ENCODE data around the gene EIF2D.
"Not testable (repeated sequence)": the region's sequence is repeated elsewhere in the genome, so short reads cannot be mapped to it uniquely, and the experiment has no call there.

EIF2D gene

DNA sequence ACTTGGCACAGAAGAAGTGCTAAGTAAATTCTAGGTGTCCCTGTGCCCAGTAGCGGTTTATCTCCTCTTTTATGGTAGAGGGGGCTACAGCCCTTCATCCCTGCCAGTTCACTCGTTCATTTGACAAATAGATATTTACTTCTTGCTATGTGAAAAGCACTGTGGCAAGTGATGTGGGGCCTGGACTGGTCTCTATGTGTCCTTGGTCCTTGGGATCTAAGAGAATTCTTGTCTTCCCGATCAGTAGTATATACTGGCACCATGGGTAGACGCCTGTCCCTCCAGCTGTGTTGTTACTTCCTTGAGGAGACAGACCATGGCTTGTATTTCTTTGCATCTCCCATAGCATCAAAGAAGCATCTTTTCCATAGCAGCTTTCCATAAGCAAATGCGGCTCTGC, 29.7 kb downstream of the EIF2D start:
- DNase-seq (ENCODE audit: low read depth) = no peak
- TF ChIP-seq, protein P1, sequence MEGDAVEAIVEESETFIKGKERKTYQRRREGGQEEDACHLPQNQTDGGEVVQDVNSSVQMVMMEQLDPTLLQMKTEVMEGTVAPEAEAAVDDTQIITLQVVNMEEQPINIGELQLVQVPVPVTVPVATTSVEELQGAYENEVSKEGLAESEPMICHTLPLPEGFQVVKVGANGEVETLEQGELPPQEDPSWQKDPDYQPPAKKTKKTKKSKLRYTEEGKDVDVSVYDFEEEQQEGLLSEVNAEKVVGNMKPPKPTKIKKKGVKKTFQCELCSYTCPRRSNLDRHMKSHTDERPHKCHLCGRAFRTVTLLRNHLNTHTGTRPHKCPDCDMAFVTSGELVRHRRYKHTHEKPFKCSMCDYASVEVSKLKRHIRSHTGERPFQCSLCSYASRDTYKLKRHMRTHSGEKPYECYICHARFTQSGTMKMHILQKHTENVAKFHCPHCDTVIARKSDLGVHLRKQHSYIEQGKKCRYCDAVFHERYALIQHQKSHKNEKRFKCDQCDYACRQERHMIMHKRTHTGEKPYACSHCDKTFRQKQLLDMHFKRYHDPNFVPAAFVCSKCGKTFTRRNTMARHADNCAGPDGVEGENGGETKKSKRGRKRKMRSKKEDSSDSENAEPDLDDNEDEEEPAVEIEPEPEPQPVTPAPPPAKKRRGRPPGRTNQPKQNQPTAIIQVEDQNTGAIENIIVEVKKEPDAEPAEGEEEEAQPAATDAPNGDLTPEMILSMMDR (conservative IDR thresholded peaks at IDR 0.05; ENCODE audit: low read length) = no peak
- H3K4me3 ChIP-seq (ENCODE audit: low read length) = no peak overlapping the region

DNA sequence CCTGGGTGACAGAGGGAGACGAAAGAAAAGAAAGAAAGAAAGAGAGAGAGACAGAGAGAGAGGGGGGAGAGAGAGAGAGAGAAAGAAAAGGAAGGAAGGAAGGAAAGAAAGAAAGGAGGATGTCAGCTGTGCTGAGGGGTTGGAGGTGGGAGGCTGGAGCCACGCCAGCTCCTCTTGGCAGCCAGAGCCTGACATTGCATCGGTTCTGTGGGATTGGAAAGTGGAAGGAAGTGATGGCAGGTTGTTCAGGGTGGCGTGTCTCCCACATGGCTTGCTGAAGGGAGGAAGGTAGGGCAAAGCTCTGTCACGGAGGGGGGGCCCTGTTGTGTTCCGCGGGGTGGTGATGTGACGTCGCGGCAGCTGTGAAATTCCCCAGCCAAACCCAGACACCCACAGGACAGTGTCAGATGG, 30.7 kb downstream of the EIF2D start:
- no peak overlapping the region for H3K4me3 ChIP-seq (ENCODE audit: low read length)
- TF ChIP-seq, protein P1 (conservative IDR thresholded peaks at IDR 0.05; ENCODE audit: low read length) = no peak
- DNase-seq (ENCODE audit: low read depth) = no peak

DNA sequence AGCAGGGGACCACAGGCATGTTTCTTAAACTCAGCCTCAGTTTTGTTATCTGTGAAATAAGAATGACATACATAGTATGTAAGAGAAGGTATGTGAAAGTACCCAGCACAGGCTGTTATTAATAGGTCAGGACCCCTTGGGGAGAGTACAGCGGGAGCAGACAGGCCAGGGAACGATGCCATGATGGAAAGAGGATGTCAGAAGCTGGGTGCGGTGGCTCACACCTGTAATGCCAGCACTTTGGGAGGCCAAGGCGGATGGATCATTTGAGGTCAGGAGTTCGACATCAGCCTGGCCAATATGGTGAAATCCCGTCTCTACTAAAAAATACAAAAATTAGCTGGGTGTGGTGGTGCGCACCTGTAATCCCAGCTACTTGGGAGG, 31.2 kb downstream of the EIF2D start:
- DNase-seq (ENCODE audit: low read depth); H3K4me3 ChIP-seq (ENCODE audit: low read length): not testable (repeated sequence)

DNA sequence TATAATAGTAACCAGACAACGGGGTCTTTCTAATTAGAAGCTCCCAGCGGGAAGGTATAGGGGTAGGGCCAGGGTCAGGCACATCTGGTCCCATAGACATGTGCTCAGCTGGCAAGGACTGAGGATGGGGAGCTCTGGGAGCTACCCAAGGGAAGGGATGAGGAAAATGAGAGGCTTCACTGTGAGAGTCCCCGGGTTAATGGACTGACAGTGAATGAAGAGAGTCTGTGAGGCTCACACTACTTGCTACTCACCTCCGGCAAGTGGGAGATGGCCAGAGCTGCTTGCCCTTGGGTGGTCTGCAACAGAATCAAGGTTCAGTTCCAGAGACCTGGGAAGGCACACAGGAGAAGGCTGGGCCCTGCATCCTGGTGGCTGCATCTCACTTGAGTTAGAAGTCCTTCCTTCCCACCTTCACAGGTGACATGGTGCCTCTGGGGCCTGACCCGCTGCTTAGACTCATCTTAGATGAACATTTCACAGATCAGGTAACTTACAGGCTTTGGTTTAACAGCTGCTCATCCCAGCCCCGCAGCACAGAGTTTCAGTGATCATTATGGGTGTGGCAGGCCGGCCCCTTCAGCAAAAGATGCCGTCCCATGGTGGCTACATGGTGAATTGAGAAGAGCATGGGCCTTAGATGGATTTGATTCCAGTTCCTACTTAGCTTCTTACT, 31.7 kb downstream of the EIF2D start:
- TF ChIP-seq, protein P1 (conservative IDR thresholded peaks at IDR 0.05; ENCODE audit: low read length) = no peak
- DNase-seq (ENCODE audit: low read depth) = no peak
- no peak overlapping the region for H3K4me3 ChIP-seq (ENCODE audit: low read length)

DNA sequence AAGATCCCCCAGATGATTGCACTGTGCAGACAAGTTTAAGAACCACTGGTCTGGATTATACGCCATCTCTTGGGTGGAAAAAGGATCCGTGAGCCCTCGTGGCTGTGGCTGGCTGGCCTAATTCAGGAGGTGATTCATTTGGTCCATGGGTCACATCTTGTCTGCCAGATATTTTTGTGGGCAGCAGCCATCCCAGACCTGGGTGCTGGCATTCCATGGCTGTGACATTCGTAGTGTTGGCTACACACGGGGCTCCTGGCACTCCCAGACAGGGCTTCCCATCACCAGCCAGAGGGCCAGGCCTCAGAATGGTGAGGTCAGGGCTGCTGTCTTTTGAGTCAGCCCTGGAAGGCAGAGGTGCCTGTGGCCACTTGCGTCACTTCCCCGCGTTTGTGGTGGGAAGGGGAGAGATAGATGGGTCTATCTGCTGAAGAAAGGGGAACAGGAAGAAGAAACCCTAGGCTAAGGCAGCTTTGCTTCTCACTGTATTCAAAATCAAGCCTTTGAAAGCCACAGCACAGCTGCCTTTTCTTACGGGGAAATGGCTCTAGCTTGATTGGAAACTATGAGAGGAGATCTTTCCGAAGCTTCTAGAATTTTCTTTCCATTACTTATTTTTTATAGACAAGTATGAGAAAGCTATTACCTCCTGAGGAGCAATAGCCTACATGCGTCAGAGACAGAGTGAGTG, 32.4 kb downstream of the EIF2D start:
- peak; percentile 82 for DNase-seq (ENCODE audit: low read depth)
- no peak overlapping the region for H3K4me3 ChIP-seq (ENCODE audit: low read length)
- TF ChIP-seq, protein P1 (conservative IDR thresholded peaks at IDR 0.05; ENCODE audit: low read length) = no peak

DNA sequence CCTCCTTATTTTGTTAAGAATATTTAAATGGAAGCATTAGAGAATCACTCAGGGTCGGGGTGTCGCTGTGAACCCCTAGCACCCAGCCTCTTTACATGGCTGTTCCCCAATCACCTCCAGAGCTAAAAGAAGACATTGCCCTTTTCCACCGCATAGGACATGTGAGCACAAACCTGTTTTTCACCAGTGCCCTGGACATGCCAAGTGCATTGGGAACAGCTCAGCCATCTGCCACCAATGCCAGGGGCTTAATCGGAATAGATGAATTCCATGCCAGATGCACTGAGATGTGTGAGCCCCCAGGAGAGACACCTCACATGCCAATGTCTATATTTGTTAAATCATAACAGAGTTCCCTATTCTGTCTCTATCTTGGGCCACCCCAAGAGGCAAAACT, 33.3 kb downstream of the EIF2D start:
- no peak for DNase-seq (ENCODE audit: low read depth)
- TF ChIP-seq, protein P1 (conservative IDR thresholded peaks at IDR 0.05; ENCODE audit: low read length) = no peak
- H3K4me3 ChIP-seq (ENCODE audit: low read length) = no peak overlapping the region

DNA sequence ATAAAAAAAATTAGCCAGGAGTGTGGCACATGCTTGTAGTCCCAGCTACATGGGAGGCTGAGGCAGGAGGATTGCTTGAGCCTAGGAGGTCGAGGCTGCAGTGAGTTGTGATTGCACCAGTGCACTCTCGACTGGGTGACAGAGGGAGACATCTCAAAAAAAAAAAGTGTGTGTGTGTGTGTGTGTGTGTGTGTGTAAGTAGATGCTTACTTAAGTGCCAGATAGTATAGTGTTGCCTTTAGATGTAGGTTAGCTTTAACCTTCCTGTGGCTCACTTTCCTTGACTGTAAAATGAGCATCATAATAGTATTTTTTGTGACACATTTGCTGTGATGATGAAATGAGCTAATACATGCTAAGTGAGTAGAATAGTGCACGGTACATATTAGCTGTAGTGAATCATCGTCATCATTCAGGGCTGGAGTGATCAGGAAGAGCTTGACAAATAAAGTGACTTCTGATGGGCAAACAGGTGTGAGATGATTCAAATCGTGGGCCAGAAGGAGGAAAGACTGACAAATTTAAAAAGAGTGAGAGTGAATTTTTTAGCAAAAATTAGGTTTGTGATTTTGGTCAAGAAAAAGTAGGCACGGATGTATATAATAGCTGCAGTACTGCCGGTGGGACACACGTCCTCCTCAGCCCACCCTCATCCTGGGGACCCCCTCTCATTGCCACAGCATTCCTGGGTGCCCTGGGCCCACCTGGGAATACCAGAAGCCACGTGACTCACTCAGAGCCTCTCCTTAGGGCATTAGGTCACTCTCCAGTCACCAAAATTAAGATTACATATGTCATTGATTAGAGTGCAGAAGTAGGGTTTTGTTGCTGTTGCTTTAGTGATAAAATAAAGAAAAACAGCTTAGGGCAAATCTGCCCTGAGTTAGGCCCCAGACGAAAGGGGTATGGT, 33.9 kb downstream of the EIF2D start:
- no peak overlapping the region for H3K4me3 ChIP-seq (ENCODE audit: low read length)
- DNase-seq (ENCODE audit: low read depth) = peak; percentile 42
- TF ChIP-seq, protein P1 (conservative IDR thresholded peaks at IDR 0.05; ENCODE audit: low read length) = no peak

Data from AG10803 (cell line).